Endothelial cell of umbilical vein (primary cell): ENCODE measurements around the gene GAS7.

Experiments used
- EZH2 ChIP-seq: IDR thresholded peaks from 2 replicates; pipeline ENCODE4 v1.6.1; 2012; ENCODE audit warnings: borderline replicate concordance, low read depth, mild to moderate bottlenecking, moderate library complexity, low read length, inconsistent platforms; ENCODE audit not compliant: severe bottlenecking
- FOS ChIP-seq: IDR thresholded peaks from 2 replicates; pipeline ENCODE4 v1.6.1; 2011; ENCODE audit warnings: mild to moderate bottlenecking, low read length, moderate library complexity, borderline replicate concordance; ENCODE audit not compliant: insufficient read depth
- GATA2 ChIP-seq: IDR thresholded peaks from 2 replicates; pipeline ENCODE4 v1.7.0; 2011; ENCODE audit warnings: low read depth, mild to moderate bottlenecking, moderate library complexity, mixed read lengths, low read length; ENCODE audit not compliant: insufficient read length, insufficient read depth
- MYC ChIP-seq: IDR thresholded peaks from one replicate; pipeline ENCODE4 v1.6.1; 2011; ENCODE audit warnings: mild to moderate bottlenecking, low read depth, low read length
- POLR2A ChIP-seq: IDR thresholded peaks from 2 replicates; pipeline ENCODE4 v1.6.1; 2012; ENCODE audit warnings: low read depth, mild to moderate bottlenecking, control low read depth, low read length
- POLR2AphosphoS5 ChIP-seq: IDR thresholded peaks from 2 replicates; pipeline ENCODE4 v1.6.1; 2012; ENCODE audit warnings: low read depth, mild to moderate bottlenecking, control low read depth, low read length, moderate library complexity; ENCODE audit not compliant: insufficient read depth
- TF ChIP-seq, protein P1 (sequence below), 2 donors: IDR thresholded peaks; 1 replicate in 1 of 2; 2 replicates in 1 of 2; pipeline ENCODE4 v1.5.1; 2011; ENCODE audit warnings: low read length in 2 of 2, mild to moderate bottlenecking in 2 of 2, moderate library complexity in 2 of 2, control low read depth in 1 of 2, inconsistent platforms in 1 of 2, low read depth in 1 of 2; ENCODE audit not compliant: insufficient read depth in 1 of 2; ENCODE audit errors: extremely low read depth in 1 of 2
- TF ChIP-seq, protein P2 (sequence below): IDR thresholded peaks from 2 replicates; pipeline ENCODE4 v1.6.1; 2011; ENCODE audit not compliant: insufficient read depth, insufficient read length

DNA sequence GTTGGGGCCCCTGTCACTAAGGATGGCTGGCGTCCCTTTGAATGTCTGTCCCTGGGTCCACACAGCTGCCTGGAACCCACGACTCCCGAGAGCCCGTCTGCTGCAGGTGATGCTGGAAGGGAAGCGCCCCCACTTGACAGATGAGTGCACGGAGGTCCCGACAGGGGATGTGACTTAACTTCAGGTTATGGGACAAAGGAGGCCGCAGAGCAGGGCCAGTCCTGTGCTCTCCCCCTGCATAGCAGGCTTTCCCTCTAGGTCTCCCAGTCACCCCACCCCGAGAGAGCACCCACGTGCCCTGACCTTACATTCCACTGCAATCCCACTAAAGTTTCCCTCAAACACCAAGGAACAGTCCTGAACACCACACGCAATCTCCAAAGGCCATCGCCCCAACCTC is 287.3 kb downstream of the GAS7 start:
- TF ChIP-seq FOS (no peak), EZH2 (no peak), GATA2 (no peak), MYC (no peak), POLR2A (no peak), POLR2AphosphoS5 (no peak)
- TF ChIP-seq, protein P1, sequence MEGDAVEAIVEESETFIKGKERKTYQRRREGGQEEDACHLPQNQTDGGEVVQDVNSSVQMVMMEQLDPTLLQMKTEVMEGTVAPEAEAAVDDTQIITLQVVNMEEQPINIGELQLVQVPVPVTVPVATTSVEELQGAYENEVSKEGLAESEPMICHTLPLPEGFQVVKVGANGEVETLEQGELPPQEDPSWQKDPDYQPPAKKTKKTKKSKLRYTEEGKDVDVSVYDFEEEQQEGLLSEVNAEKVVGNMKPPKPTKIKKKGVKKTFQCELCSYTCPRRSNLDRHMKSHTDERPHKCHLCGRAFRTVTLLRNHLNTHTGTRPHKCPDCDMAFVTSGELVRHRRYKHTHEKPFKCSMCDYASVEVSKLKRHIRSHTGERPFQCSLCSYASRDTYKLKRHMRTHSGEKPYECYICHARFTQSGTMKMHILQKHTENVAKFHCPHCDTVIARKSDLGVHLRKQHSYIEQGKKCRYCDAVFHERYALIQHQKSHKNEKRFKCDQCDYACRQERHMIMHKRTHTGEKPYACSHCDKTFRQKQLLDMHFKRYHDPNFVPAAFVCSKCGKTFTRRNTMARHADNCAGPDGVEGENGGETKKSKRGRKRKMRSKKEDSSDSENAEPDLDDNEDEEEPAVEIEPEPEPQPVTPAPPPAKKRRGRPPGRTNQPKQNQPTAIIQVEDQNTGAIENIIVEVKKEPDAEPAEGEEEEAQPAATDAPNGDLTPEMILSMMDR (IDR thresholded peaks at IDR 0.05; ENCODE audit: extremely low read depth in 1 of 2, insufficient read depth in 1 of 2, low read depth in 1 of 2, low read length in 2 of 2) = no peak
- TF ChIP-seq, protein P2, sequence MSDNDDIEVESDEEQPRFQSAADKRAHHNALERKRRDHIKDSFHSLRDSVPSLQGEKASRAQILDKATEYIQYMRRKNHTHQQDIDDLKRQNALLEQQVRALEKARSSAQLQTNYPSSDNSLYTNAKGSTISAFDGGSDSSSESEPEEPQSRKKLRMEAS = no peak
